Left lung (tissue), 14 donors: ENCODE data around the gene CBX6. TPM values are rescaled to one million over a fixed set of nuclear protein-coding genes. Genes with fewer than 3 reads are reported as not detected.

ENCODE experiments used
- ATAC-seq: fragments of 200-7000 bp; cut with Tn5 transposase; one replicate; pipeline ENCODE4 v1.9.1; 2020; ENCODE audit warnings: moderate library complexity
- DNase-seq, 4 donors: peaks; one replicate each; pipeline ENCODE4 v3.0.0-alpha.2; 2013 to 2020
- H3K27ac ChIP-seq, 2 donors: fragments of 200-600 bp; sonication (generic) in 1 of 2; one replicate each; pipeline versions ENCODE4 v1.5.0 to v1.8.0; 2020 to 2021
- H3K27me3 ChIP-seq, 2 donors: fragments of 200-600 bp; sonication (generic) in 1 of 2; one replicate each; pipeline versions ENCODE4 v1.5.0 to v1.8.0; 2020 to 2021
- H3K36me3 ChIP-seq, 2 donors: fragments of 200-600 bp; sonication (generic) in 1 of 2; one replicate each; pipeline versions ENCODE4 v1.5.0 to v1.8.0; 2020 to 2021
- H3K4me1 ChIP-seq, 2 donors: fragments of 200-600 bp; one replicate each; pipeline ENCODE4 v1.8.0; 2021
- H3K4me3 ChIP-seq, 2 donors: fragments of 200-600 bp; sonication (generic) in 1 of 2; one replicate each; pipeline versions ENCODE4 v1.5.0 to v1.8.0; 2020 to 2021; ENCODE audit warnings: mild to moderate bottlenecking in 1 of 2
- H3K9me3 ChIP-seq, 2 donors: fragments of 200-600 bp; sonication (generic) in 1 of 2; one replicate each; pipeline versions ENCODE4 v1.5.0 to v1.8.0; 2020 to 2021
- CTCF ChIP-seq, 2 donors: fragments of 200-600 bp; sonication (generic) in 1 of 2; IDR thresholded peaks; one replicate each; pipeline versions ENCODE4 v1.5.0 to v1.8.0; 2021; ENCODE audit warnings: antibody characterized with exemption in 2 of 2
- intact Hi-C, 2 donors: fragments of 100-400 bp; cut with DNase I; formaldehyde crosslinking; loops; one replicate each; pipeline versions ENCODE4 v1.11.2 to v1.14.2; 2022
- long read RNA-seq, 12 donors: library from polyadenylated mRNA in 2 of 12; unstranded in 2 of 12; transcript quantifications; one replicate each; pipeline ENCODE4 v2.0.0 and lab custom pipeline, GENCODE V29; 2019 to 2026
- polyA plus RNA-seq, 6 donors: library from polyadenylated mRNA; unstranded; fragments of 120-200 nt; gene quantifications; one replicate each; pipeline ENCODE4 v1.2.1, GENCODE V29; 2013; ENCODE audit not compliant: insufficient read length in 6 of 6
- total RNA-seq, 2 donors: library from RNA; stranded (reverse); fragmentation: NEBNext Ultra II Directional; extraction: Animal tissue kit (Norgen Biotek cat#: 25700); gene quantifications; one replicate each; pipeline ENCODE4 v1.2.1, GENCODE V29; 2021
- donor health status: DM: no; HTN: yes; CAD: no.
- donor health status: DM: no; HTN: no; CAD: no.

CBX6 gene
- total RNA-seq, result 10 to 100 TPM; 63.0 to 80.0 TPM
- 10 to 100 TPM; 22.0 to 46.3 (median 40.6) TPM for polyA plus RNA-seq
- long read RNA-seq, donor 1, full-length matches to known transcripts, result 12 of 12 reads
- long read RNA-seq, donor 1, partial matches to known transcripts, result 0 of 12 reads
- long read RNA-seq, donor 1, other reads (novel, unspliced or antisense), result 0 of 12 reads
- long read RNA-seq, donor 2, full-length matches to known transcripts, result 6 of 6 reads
- long read RNA-seq, donor 2, partial matches to known transcripts, result 0 of 6 reads
- long read RNA-seq, donor 2, other reads (novel, unspliced or antisense), result 0 of 6 reads
- long read RNA-seq, donor 3, full-length matches to known transcripts, result 4 of 17 reads
- long read RNA-seq, donor 3, partial matches to known transcripts, result 13 of 17 reads
- long read RNA-seq, donor 3, other reads (novel, unspliced or antisense), result 0 of 17 reads
- long read RNA-seq, donor 4, partial matches to known transcripts, result 0 of 19 reads
- long read RNA-seq, donor 4, other reads (novel, unspliced or antisense), result 19 of 19 reads
- long read RNA-seq, donor 5, full-length matches to known transcripts, result 11 of 11 reads
- long read RNA-seq, donor 5, partial matches to known transcripts, result 0 of 11 reads
- long read RNA-seq, donor 5, other reads (novel, unspliced or antisense), result 0 of 11 reads
- long read RNA-seq, donor 6, full-length matches to known transcripts, result 5 of 5 reads
- long read RNA-seq, donor 6, partial matches to known transcripts, result 0 of 5 reads
- long read RNA-seq, donor 6, other reads (novel, unspliced or antisense), result 0 of 5 reads
- long read RNA-seq, donor 7, full-length matches to known transcripts, result 3 of 3 reads
- long read RNA-seq, donor 7, partial matches to known transcripts, result 0 of 3 reads
- long read RNA-seq, donor 7, other reads (novel, unspliced or antisense), result 0 of 3 reads
- long read RNA-seq, donor 8, full-length matches to known transcripts, result 15 of 15 reads
- long read RNA-seq, donor 8, partial matches to known transcripts, result 0 of 15 reads
- long read RNA-seq, donor 8, other reads (novel, unspliced or antisense), result 0 of 15 reads
- long read RNA-seq, donor 9, result 0 reads
- long read RNA-seq, donor 10, partial matches to known transcripts, result 0 of 18 reads
- long read RNA-seq, donor 10, other reads (novel, unspliced or antisense), result 18 of 18 reads
- long read RNA-seq, donor 11, full-length matches to known transcripts, result 24 of 24 reads
- long read RNA-seq, donor 11, partial matches to known transcripts, result 0 of 24 reads
- long read RNA-seq, donor 11, other reads (novel, unspliced or antisense), result 0 of 24 reads
- long read RNA-seq, donor 12, full-length matches to known transcripts, result 8 of 8 reads
- long read RNA-seq, donor 12, partial matches to known transcripts, result 0 of 8 reads
- long read RNA-seq, donor 12, other reads (novel, unspliced or antisense), result 0 of 8 reads

- TF ChIP-seq CTCF (IDR thresholded peaks at IDR 0.05), result no peak
- peak within 1 kb of the TSS; percentile 69 to 88 for H3K4me3 ChIP-seq
- no peaks in the 10 kb centered on the region for H3K27me3 ChIP-seq
- DNase-seq, result peak; percentile 96 to 98 (median 97)
- H3K27ac ChIP-seq, result peak within 1 kb of the TSS; percentile 89 to 96
- no peaks in the 10 kb centered on the region for H3K9me3 ChIP-seq
- peaks cover 12 to 36% of the 10 kb centered on the region in 2 donors for H3K4me1 ChIP-seq
- ATAC-seq, result peak; percentile 85
- intact Hi-C loops, result loop anchor here in 1 of 2 donors (10.0 kb wide), 1 partner anchor 252 kb away; no protein-coding TSS in a partner anchor
- H3K36me3 ChIP-seq, result peaks cover 0 to 15% of the 10 kb centered on the region in 2 donors
Observed at GRCh38 chr22:38872172-38872830, at the start of gene CBX6. CBX6 (minus strand) TSS chr22:38872216; CDS start chr22:38872190, 26 bp downstream.

GRCh38 chr22:38921806-38922205 lies 49.8 kb upstream of the CBX6 start:
- intact Hi-C loops, result no loop called here
- Histone ChIP-seq H3K9me3 (no peaks in the 10 kb centered on the region), H3K27ac (no peak overlapping the region), H3K4me1 (peaks cover 4 to 17% of the 10 kb centered on the region in 2 donors), H3K27me3 (peaks cover 0 to 36% of the 10 kb centered on the region in 2 donors), H3K4me3 (no peak overlapping the region), H3K36me3 (no peaks in the 10 kb centered on the region)
- no peak for TF ChIP-seq CTCF (IDR thresholded peaks at IDR 0.05)
- no peak for ATAC-seq
- DNase-seq, result no peak

- H3K27ac ChIP-seq, result no peak overlapping the region
- no peak overlapping the region for H3K4me3 ChIP-seq
- no peaks in the 10 kb centered on the region for H3K36me3 ChIP-seq
- peak in 1 of 4 donors; percentile 47 for DNase-seq
- H3K9me3 ChIP-seq, result no peaks in the 10 kb centered on the region
- intact Hi-C loops, result no loop called here
- no peak for ATAC-seq
- H3K4me1 ChIP-seq, result peaks cover 4 to 13% of the 10 kb centered on the region in 2 donors
- peaks cover 0 to 35% of the 10 kb centered on the region in 2 donors for H3K27me3 ChIP-seq
- TF ChIP-seq CTCF (IDR thresholded peaks at IDR 0.05), result no peak
Observed at GRCh38 chr22:38921120-38921519, 49.1 kb upstream of the CBX6 start.

- peaks cover 4 to 12% of the 10 kb centered on the region in 2 donors for H3K4me1 ChIP-seq
- no peaks in the 10 kb centered on the region for H3K9me3 ChIP-seq
- DNase-seq (peak in 1 of 4 donors; percentile 65), ATAC-seq (no peak)
- H3K36me3 ChIP-seq, result no peaks in the 10 kb centered on the region
- no peak overlapping the region for H3K27ac ChIP-seq
- peaks cover 0 to 26% of the 10 kb centered on the region in 2 donors for H3K27me3 ChIP-seq
- intact Hi-C loops, result no loop called here
- TF ChIP-seq CTCF (IDR thresholded peaks at IDR 0.05), result no peak
- H3K4me3 ChIP-seq, result no peak overlapping the region
Observed at GRCh38 chr22:38919631-38920190, 47.7 kb upstream of the CBX6 start.
